GM18519 (cell line): ENCODE results near the gene CHN2.
"Not testable (repeated sequence)": the region's sequence is repeated elsewhere in the genome, so short reads cannot be mapped to it uniquely, and the experiment has no call there.

Experiments
- ATAC-seq: cut with Tn5 transposase; IDR thresholded peaks from one replicate; pipeline ENCODE4 v1.9.1; 2021; ENCODE audit warnings: mild to moderate bottlenecking, moderate library complexity; ENCODE audit not compliant: unreplicated experiment, low FRiP score

CHN2 gene

DNA sequence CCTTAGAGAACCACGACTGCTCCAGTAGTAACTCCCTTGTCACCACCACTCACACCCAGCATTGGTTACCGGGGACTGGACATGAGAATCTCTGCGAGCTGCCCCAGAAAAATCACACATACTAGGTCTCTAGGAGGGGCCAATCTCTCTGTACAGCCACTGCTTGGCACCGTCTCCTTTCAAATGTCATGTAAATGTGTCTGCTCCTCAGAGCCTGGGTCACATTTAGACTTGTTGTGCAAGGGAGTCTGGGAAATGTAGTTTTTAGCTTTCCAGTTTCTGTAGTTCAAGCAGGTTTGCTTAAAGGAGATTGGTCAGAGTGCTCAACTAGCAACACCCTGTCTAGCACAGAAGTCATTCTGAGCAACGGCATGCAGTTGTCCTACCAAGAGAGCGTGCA, 60.0 kb downstream of the CHN2 start:
- ATAC-seq, result no peak

DNA sequence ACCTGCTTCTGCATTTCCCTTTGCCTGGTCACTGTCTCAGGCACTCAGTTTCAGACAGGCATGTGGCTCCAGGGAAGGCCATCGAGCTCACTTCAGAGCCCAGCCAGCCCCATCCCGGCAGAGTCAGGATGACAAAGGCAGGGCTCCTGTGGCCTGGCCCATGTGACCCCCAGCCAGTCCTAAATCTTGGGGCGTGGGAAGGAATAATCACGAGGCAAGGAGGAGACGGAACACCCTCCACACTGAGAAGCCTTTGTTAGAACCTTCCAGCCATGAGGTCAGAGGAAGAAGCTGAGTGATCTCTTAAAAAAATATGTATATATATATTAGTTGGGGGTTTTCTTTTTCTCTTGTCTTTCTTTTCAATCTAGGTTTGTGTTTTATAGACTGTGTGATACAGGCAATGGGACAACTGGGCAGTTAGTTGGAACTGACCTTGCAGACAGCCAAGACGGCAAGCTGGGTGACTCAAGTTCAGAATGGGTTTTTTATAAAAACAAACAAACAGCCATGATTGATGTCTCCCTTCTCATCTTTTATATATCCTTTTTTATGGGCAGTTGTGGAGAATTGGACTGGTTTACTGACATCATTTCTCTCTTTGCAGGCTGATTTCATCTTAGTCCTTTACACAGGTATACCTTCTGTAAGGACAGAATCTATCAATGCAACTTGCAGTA, 60.8 kb downstream of the CHN2 start:
- ATAC-seq, result no peak

DNA sequence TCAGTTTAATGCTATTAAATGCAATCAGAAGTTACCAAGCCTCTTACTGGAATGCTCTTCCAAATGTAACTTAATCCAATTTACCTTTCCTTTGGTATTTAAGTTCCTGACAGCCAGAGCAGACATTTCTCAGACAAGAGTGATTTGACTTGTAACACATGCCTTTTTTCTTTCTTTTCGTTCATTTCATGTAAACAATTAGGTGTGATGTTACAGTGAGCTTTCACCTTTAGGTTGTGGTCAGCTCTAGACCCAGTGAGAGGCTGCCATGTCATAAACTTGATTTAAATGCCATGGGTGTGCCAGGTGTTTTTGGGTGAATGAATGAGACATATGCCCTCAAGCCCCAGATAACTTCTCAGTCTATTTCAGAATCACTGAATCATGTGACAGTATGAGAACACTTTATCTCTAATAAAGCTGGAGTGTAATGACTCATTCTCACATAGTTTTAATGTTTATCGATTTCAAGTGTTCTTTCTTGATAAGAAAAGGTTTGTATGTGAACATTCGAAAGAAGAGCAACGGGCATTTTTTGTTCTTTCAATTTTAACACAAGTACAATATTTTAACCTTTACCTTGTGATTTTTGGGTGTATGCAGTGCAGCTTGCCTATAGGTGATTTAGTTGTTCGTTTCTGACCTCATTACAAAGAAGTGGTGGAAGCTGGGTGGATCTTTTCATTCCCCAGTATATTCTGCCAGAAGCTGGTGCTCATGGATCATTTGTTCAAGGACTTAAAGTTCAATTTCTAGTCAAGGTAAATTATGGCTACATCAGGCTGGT, 61.5 kb downstream of the CHN2 start:
- no peak for ATAC-seq

DNA sequence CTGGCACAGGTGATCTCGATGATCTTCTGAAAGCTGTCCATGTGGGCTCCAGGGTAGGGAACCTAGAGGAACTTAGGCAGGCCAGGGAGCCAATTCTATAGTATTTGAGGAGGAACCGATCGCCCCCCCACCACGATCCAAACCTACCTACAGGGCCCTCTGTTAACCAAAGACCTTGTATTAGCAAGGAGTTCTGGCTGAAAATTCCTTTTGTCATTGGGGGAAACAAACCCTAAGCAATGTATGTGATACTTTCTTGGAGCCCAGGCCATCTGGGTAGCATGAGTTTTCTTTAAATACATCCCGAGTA, 62.1 kb downstream of the CHN2 start:
- no peak for ATAC-seq

DNA sequence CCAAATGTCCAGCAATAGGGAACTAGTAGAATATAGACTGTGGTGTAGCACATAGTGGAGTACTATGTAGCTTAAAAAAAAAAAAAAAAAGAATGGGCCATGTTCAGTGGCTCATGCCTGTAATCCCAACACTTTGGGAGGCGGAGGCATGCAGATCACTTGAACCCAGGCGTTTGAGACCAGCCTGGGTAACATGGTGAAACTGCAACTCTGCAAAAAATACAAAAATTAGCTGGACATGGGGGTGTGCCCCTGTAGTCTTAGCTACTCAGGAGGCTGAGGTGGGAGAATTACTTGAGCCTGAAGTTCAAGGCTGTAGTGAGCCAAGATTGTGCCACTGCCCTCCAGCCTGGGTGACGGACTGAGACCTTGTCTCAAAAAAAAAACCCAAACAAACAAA, 64.4 kb downstream of the CHN2 start:
- no peak for ATAC-seq

DNA sequence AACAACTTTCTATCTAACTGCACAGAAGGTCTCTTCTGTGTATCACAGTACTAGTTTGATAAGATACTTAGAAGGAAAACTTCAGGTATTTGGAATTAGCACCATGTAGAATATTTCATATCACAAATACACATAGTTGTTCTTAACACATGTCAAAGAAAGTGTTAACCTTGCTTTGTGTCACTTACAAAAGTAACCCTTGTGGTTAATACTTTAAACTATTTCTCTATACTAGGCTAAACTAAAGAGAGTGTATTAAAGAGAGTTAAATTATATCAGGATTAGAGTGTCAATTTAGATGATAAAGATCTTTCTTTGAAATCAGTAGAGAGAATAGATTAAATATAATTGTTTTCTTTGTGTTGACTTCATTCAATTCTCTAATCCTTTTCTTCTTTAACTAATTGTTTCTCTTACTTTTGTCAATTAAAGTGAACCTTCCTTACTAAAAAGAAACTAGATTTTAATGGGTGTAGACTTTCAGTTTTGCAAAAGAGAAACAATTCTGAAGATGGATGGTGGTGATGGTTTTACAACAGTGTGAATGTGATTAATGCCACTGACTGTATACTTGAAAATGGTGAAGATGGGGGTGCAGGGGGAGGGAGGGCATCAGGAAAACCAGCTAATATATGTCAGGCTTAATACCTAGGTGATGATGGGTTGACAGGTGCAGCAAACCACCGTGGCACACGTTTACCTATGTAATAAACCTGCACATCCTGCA, 67.8 kb downstream of the CHN2 start:
- ATAC-seq, result no peak

DNA sequence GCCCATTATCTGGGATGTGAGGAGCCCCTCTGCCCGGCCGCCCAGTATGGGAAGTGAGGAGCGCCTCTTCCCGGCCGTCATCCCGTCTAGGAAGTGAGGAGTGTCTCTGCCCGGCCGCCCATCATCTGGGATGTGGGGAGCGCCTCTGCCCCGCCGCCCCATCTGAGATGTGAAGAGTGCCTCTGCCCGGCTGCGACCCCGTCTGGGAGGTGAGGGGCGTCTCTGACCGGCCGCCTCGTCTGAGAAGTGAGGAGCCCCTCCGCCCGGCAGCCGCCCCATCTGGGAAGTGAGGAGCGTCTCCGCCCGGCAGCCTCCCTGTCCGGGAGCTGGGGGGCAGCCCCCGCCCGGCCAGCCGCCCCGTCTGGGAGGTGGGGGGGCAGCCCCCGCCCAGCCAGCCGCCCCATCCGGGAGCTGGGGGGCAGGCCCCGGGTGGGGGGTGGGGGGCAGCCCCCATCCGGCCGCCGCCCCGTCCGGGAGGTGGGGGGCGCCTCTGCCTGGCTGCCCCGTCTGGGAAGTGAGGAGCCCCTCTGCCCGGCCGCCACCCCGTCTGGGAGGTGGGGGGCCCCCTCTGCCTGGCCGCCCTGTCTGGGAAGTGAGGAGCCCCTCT, 69.1 kb downstream of the CHN2 start:
- ATAC-seq, result not testable (repeated sequence)

DNA sequence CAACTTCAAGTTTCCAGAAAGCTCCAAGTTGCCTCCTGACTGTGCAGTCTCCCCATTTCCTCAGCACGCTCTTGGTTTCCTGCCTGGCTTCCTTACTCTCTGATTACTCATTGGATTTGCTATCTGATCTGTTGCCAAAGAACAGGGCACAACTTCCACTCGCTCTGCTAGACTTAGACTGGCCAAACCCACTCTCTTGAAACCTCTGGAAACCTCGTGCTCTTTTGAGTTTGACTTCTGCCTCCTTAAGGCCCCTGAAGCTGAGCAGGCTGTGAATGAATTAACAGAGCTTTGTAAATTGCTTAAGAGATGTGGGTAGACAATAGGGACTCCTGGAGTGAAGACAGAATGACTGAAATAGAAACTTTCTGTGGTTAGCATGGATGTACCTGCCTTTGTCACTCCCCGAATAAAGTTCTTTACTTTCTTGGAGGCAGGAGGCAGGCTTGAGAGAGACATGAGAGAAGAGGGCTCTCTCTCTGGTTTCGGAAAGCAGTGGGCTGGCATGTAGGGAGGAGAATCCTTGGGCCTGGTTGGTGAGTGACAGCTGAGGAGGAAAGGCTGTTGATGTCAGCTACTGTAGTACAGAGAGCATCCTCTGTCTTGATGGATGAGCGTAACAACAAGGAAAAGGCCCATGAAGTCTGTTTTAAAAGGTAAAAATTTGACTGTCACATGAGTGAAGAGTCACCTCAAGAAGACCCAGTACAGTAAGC, 70.8 kb downstream of the CHN2 start:
- ATAC-seq, result no peak

DNA sequence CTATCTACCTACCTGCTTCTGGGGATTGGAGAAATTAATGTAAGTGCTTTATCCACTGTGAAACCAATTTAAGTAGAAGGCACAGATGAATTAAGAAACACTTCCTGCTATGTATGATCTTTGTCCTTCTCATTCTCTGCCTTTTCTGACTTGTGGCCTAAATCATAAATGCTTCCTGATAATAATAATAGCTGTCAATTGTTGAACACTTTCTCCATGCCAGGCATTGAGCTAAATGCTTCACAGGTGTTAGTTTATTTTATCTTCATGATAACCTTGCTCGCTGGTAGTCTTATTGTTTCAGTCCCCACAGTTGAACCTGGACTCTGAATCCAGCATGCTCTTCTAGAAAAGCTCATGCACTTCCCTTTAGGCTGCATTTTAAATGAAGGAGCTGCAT, 75.4 kb downstream of the CHN2 start:
- ATAC-seq, result no peak

DNA sequence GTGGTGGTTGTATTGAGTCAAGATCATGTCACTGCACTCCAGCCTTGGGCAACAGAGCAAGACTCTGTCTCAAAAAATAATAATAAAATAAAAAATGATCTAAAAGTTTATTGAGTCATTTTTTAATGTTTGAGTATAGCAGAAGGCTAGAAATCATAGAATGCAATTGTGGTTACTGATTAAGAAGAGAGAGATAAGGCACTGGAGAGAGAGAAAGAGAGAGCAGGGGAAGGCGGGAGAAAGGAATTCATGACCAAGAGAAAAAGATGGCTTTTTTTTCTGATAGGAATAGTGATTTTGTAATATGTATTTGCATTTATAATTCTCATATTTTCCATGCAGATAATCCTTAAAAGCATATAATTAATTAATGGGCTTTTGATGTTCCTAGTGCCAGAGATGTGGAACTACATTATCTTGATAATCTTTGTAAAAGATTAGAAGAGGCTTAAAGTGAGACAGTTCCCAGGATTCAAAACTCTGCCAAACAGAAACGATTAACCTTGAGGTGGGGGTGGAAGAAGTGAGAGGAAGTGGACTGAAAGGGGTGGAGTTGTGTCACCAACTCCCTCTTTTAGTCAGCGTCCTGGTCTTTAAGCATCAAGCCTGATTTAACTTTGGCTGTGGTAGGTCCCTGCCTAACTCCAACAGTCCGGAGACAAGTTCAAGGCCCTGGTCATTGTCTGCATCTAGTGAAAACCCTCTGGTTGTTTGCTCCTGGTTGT, 76.2 kb downstream of the CHN2 start:
- ATAC-seq, result no peak

DNA sequence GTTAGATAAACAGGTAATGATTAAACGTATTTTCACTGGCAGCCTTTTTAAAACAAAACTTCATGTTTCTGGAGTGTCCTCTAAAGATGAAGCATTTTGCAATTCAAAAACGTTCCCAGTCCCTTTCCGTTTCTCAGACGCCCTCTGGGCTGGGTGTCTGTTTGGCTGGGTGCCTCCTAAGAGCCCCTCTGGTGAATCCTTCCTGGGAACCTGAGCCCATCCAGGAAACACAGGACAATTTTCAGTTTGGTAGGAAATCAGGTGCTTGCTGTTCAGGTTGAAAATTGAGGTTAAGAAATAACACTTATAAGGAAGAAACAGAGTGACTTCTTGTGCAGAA, 76.7 kb downstream of the CHN2 start:
- ATAC-seq, result no peak

DNA sequence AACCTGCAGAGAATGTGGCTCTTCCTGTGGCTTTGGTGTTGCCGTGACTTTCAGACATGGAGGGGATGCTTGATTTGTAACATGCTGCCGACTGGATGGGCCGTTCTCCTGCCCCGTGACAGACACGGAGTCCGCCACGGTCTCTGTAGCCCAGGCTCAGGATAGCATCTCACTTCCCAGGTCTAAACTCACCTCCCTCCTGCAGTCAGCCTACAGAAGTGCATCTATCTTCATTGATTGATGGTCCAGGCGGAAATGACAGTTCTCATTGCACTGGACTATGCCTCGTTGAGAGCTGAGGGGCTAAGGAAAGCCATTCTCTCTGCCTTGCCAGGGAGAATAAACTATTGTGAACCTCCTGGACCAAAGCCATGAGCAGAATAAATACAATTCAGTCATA, 77.5 kb downstream of the CHN2 start:
- ATAC-seq, result no peak

DNA sequence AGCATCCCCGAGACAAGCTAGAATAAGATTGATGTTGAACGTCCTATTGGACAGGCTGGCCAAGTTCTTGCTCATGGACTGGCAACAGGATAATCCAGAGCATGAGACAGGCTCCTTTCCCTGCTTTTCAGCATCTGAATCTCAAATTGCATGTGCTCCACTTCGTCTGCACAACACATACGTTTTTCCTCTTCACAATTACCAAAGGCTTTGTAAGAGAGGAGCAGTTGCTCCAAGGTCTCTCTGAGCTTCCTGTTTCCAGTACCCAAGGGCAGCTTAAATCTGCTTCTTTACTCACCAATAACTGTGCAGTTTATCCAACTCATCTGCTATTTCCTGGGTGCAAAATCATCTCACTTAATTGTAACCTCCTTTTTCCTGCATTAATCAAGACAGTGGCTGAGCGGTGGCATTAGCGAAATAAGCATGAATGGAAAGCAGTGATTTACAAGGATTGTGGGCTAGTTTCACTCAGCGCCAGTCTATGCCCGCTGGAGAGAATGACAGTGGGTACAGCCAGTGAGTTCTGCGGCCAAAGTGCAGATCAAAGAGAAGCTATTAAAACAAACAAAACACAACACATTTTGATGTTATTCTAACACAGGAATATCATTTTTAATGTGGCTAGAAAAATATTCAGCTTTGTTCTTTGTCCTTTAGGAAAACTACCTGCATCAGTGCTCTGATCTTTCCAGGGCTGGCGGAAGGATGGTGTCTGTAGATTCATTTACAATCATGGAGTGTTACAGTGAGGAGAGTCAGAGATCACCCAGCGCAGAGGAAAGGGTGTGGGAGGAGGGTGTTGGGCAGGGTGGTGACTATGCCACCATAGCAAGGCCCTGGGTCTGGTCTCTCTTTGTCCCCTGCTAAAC, 79.8 kb downstream of the CHN2 start:
- ATAC-seq, result no peak

DNA sequence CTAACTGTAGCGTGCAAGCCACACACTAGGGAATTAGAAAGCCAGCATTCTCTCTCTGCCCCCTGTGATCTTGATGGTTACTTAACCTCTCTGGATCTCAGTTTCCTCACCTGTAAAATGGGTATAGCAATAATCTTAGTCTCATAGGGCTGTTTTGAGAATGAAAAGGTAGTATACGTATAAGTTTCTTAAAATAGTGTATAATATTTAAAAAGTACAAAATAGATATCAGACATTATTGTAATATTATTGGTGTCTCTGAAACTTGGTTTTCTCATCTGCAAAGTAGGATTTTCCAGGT, 80.4 kb downstream of the CHN2 start:
- ATAC-seq, result no peak

DNA sequence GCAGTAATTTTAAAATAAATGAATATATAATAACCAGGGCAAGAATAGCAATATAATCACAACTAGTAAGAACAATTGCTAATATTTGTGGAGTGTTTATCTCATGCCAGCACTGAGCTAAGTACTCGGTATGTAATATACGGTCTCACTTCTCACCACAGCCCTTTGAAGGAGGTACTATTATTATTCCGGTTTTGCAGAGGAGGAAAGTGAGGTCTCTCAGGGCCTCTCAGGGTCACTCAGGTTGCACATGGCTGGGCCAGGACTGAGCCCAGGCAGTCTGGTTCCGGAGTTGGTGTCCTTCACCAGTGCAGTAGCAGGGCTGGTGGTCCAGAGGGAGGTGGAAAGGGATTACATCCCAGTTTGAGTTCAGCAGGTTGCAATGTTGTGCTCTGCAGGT, 80.9 kb downstream of the CHN2 start:
- no peak for ATAC-seq

DNA sequence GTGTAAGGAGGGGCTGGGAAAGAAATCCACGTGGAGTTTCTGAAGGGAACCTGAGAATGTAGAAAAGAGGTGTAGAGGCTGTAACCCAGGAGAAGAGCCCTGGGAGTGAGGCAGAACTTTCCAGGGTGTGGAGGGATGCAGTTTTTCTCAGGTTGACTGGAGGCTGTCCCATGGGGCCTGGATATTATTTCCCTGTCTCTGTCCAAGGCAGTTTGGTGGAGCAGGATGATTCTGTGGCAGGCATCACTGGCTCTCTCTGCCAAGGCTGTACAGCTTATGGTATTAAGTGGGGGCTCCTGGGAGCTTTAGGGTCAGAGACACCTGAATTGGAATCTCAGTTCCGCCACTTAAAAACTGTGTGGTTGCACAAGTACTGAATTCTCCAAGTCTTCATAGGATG, 81.6 kb downstream of the CHN2 start:
- no peak for ATAC-seq

DNA sequence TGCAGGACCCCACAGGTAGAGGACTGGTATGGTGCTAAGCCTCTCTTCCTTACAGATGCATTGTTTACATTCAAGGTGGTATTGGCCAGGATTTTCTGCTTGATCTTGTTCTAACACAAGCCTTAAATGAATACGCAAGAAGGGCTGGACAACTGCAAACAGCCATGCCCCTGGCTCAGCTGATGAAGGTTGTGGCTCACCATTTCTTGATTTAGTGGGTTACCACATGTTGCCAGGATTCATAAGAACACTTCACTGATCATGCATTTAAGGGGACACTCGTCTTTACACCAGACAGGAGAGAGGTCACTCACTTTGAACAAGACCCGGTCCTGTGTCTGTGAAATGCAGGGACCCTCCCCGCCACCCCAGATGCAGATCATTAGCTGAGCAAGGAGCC, 82.2 kb downstream of the CHN2 start:
- no peak for ATAC-seq

DNA sequence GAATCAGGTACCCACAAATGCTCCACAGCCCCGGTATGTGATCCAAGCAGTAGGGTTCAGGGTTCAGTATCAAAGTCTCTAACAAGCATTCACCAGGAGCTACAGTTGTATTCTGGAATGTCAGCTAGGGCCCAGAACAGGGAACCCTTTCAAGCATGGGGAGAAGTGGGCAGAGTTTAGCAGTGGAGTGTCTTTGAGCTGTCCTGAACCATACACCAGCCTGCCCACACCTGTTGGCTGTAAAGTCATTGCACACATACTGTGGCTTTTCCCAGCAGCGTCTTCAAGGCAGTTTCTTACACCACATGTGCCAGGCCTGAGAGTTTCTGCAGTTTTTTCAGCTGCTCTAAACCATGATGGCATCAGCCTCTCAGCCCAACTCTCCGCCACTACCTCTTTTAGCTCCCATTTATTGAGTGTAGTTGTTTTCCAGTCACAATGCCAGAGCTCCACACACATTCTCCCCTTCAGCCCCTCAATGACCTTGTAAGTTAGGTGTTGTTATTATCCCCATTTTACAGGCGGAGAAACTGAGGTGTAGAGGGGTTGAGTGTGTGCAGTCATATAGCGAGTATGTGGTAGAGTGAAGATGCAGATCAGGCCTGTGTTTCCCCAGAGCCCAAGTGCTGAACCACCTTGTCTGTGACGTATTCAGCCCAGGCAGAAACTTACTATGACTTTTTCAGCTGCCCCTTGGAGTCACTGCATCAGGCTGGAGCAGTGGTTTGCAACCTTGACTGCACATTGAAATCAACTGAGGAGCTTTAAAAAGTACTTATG, 83.1 kb downstream of the CHN2 start:
- no peak for ATAC-seq
